Liver (tissue), 3 donors: Measurements from ENCODE around the gene STRBP.

ENCODE experiments used
- CTCF ChIP-seq: fragments of 150-350 bp; IDR thresholded peaks from 2 replicates; pipeline ENCODE4 v1.5.1; 2017; ENCODE audit warnings: improper control_type of control experiment, low read depth, low read length; ENCODE audit not compliant: missing input control
- EGR1 ChIP-seq, 2 donors: IDR thresholded peaks; 2 replicates each; pipeline ENCODE4 v1.6.1; 2016 to 2018; ENCODE audit warnings: antibody characterized with exemption in 2 of 2, low read depth in 2 of 2
- HNF4G ChIP-seq: IDR thresholded peaks from 2 replicates; pipeline ENCODE4 v1.6.1; 2016; ENCODE audit warnings: antibody characterized with exemption
- JUND ChIP-seq, 2 donors: IDR thresholded peaks; 2 replicates each; pipeline ENCODE4 v1.6.1; 2016; ENCODE audit warnings: antibody characterized with exemption in 2 of 2
- TAF1 ChIP-seq: conservative IDR thresholded peaks from 2 replicates; pipeline ENCODE4 v1.6.1; 2016; ENCODE audit warnings: antibody characterized with exemption, mild to moderate bottlenecking
- YY1 ChIP-seq: IDR thresholded peaks from 2 replicates; pipeline ENCODE4 v1.6.1; 2016; ENCODE audit warnings: antibody characterized with exemption, mild to moderate bottlenecking
- TF ChIP-seq, protein P1 (sequence below): IDR thresholded peaks from 2 replicates; pipeline ENCODE4 v1.6.1; 2016; ENCODE audit warnings: antibody characterized with exemption
- donor health status: healthy.
- donor health status: healthy.

- TF ChIP-seq CTCF (no peak), HNF4G (no peak), TAF1 (no peak), JUND (IDR thresholded peaks at IDR 0.05) (no peak), YY1 (no peak), EGR1 (IDR thresholded peaks at IDR 0.05; ENCODE audit: low read depth in 2 of 2) (no peak)
- TF ChIP-seq, protein P1, sequence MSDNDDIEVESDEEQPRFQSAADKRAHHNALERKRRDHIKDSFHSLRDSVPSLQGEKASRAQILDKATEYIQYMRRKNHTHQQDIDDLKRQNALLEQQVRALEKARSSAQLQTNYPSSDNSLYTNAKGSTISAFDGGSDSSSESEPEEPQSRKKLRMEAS: no peak
Observed at GRCh38 chr9:123302348-123303214, 34.2 kb upstream of the STRBP start.
